GM21717 (cell line): Measurements from ENCODE around the gene PLA2G4E.

Experiments used
- ATAC-seq: cut with Tn5 transposase; IDR thresholded peaks from one replicate; pipeline ENCODE4 v1.9.1; 2021; ENCODE audit warnings: mild to moderate bottlenecking, moderate library complexity; ENCODE audit not compliant: unreplicated experiment

The PLA2G4E gene

DNA sequence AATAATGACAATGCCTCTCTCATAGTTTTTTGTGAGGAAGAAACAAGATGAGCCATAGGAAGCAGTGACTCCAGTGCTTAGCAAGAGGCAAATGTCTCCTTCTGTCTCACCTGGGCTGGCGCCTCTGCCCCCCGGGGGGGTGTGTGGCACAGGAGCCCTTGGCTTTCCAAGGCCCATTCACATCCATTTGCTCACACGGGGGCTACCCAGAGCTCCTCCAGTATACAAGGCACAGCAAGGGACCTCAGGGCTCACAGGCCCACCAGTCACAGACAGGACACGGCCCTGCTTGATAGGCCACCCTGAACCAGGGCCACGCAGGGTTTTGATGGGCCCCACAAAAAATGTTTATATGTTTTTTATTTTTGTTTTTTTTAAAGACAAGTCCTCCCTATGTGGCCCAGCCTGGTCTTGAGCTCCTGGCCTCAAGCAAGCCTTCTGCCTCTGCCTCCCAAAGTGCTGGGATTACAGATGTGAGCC, 26.6 kb downstream of the PLA2G4E start:
- ATAC-seq = no peak

DNA sequence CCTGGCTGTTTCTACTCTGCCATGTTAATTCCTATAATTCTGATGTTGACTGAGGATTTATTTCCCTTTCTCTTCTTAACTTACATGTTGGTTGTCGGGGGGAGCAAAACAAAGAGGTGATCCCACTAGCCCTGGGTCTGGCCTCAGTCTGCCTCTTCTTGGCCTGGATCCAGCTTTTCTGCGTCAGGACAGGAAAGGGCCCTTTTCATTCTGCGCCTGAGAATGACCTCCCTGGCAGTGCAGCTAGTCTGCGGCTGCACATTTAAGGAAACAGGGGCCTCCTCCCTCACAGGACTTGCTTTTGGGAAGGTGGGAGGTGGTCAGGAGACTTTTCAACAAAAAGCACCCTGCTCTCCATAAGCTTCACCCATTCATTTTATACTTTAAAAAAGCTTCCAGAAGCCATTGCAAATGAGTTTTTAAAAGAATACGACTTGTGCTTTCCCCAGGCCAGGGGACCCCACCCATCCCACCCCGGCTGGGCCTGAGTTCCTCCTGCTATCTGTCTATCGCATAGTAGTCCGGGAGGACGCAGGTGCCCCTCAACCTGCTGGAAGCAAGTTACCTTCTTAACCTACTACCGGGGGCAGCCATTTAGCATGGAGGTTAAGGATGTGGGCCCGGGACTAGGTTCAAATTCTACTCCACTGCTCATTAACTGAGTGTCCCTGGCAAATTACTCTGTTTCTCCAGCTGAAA, 27.2 kb downstream of the PLA2G4E start:
- no peak for ATAC-seq

DNA sequence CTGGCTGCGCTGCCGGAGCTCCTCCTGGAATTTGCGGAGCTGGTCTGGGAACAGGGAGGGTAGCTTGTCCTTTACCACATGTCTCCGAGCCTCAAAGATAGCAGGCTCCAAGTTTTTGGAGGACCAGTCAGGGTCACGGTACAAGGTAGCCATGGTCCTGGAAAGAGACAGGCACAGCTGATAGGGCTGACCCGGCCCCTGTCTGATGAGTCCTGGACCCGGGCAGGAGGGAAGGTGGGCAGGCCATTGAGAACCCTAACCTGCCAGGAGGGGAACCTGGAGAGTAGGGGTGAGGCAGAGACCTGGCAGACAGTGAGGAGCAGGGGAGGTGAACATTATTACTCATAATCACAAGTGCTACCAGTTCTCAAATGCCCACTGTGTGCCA, 28.0 kb downstream of the PLA2G4E start:
- no peak for ATAC-seq

DNA sequence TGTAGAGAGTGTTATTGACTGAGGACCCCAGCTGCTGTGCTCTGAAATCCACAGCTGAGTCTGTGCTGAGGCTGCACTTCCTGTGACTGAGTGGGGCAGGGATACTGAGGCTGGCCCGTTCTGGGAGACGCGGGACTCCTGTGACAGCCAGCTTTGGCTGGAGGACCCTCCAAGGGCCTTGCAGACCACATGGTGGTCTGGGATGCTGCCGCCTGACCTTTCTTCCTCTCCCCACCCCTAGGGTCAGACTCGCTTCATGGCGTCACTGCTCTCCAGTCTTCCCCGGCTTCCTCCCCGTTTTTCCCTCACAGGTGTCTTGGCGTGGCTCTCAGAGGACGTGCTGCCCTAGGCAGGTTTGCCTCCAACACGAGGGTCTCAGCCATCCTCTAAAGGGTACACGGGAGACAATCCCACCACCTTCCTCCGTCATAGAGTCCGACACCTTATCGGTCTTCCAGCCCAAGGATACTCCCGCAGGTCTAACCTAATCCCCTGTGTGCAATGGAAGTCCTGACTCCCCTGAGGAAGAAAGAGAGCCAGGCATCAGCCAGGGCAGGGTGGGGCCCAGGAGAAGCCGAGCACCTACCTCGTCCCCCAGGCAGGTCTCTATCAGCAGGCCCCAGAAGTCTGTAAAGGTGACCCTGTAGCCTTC, 28.6 kb downstream of the PLA2G4E start:
- ATAC-seq = no peak

DNA sequence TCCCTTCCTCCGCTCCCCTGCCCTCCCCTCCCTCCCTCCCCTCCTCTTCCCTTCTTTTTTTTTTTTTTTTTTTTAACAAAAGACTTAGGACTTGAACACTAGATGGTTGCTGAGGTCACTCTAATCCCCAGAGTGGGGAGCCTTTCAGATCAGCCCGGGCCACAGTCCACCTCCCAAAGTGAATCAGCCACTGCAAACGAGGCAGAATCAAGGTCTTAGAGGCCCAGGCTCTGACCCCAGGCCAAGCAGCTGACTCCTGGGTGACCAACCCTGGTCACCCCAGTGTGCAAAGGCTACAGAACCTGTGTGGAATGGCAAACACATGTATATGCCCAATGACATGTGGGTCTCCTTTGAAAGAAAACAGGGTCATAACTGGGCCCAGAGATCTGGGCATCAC, 30.2 kb downstream of the PLA2G4E start:
- ATAC-seq = no peak

DNA sequence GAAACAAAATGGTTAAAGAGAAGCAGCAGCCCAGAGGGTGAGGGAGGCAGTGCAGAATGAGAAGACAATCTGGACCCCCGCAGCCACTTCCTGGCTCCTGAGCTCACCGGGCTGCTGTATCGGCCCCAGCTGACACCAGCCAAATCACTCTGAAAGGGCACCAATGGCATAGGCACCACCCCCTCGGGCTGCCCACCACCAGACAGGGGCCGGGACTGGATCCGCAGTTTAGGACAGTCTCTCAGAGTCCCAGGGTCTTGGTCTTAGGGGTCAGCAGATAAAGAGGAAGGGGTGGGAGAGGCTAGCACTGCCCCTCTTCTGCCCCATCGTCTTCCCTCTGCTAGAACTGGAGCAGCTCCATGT, 30.6 kb downstream of the PLA2G4E start:
- no peak for ATAC-seq

DNA sequence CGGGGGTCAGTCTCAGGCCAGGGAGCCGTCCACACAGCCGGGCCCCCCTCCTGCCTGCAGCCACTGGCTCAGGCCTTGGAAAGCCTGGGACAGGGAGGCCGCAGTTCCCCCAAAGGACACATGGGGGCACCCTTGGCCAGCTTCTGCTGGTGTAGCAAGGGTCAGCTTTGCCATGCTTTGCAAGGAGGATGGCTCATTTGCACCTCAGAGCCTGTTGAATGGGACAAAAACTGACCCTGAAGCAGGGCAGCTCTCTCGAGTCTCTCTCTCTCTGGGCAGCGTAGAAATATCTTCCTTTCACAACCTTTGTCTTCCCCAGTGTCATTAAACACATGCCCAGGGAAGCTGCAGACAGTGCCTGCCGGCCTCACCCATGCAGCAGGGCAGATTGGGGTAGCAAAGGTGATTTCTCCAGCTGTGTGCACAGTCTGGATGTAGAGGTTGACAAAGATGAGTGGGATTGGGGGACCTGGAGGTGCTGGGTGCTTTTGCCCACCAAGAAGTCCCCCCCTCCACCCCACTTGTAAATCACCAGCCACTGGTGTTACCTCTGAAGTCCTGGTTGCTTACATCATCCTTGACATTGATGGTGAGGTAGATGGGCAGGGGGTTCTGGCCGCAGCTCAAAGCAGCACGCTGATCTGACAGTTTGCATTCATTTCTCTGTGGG, 31.1 kb downstream of the PLA2G4E start:
- no peak for ATAC-seq

DNA sequence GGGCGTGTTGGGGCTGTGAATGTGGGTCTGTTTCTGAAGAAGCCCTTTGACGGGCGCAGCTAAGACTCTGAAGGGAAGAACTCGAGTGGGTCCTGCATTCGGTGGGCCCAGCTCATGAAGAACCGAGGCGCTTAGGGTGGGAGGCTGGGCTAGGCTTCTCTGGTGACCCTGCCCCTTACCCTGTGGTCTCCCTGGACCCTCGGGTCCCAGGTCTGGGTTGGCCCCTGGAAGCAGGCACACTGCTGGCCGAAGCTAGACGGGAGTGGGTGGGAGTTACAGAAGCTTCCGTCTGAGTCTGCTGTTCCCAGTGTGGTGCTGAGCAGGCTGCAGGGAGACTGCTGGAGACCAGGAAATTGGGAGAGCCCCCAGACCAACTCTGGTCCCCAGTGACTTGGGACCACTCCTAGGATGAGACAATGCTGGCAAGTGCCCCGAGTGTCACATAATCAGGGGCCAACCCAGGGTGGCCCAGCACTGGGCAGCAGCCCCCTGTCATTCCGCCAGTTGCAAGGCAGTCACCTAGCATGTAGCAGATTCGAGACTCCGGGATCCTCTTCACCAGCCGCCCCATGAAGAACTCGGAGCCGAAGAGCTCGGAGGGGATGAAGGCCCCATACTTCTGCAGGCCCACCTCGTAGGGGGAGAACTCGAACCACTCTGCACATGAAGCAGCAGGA, 31.8 kb downstream of the PLA2G4E start:
- no peak for ATAC-seq

DNA sequence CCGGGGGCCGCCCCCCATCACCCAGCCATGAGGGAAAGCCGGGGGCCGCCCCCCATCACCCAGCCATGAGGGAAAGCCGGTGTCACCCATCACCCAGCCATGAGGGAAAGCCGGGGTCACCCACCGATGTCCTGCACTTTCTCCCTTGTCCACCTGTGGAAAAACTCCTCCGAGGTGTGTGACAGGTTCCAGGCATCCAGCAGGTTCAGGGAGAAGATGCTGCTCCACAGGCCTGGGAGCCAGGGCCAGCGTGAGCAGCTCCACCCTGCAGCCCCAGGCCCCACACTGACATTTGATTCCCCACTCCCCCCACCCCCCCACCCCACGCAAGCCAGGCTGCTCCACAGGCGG, 32.9 kb downstream of the PLA2G4E start:
- no peak for ATAC-seq

DNA sequence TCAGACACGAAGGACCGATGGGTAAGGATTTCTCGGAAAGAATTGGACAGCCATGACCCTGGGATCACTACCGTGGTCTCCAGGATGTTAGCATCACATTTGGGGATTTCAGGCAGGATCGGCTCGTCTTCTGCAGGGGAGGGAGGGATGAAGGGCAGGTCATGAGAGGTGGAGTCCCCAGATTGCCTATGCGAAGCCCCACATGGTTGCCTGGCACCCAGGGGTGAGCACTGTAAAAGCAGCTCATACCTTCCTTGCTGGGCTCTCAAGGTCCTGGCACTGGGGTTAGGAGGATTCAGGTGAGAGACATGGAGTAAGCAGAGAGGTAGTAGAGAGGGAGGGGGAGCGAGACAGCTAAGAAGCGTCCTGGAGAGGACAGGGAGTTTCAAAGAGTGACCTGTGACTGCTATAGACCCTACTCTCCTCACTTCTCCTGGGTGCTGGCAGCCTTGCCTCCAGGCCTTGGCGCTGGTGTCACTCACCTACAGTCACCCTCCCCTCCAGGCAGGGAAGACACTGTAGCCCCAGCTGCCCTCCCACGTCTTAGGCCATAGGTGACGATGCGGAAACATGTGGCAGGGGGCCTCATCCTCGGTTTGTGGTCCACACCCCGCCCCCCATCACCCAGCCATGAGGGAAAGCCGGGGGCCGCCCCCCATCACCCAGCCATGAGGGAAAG, 33.5 kb downstream of the PLA2G4E start:
- ATAC-seq = no peak

DNA sequence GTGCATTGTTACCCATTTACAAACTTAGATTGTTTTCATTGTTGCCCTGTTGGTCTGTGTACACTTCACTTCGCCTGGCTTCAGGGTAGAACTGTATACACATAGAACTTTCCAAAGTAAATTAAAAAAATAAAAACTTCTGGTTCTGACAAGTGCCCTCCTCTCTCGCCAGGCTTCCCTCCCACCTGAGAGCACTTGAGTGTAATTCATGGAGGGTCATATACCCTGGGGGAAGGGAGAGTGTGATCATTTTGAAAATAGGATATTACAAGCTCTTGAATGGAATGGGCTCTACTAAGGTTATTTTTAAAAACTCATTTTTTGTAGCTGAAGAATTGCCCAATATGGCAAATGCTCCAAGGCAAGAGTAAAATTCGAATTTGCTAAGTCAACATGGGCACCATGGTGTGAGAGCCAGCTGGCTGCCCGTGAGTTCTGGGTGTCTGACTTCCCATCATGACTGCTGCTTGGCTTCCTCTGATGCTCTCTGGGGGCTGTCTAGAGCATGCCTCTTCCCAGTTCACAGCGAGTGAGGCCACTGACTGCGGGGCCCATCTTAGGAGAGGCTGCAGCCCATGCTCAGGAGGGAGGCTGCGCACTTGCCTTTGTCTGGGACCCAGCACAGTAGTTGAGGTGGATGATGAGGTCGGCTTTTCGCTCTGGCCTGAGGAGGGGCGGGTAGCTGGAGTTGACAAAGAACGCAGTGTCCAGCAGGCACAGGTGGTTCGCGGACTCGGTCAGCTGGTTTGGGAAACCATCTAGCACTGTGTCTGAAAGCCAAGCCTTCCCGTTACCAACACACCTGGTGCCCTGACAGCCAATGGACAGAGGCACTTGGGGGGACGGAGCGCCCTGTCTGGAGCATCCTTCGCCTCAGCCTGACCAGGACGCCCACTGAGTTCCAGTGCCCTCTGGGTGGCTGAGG, 35.3 kb downstream of the PLA2G4E start:
- ATAC-seq = no peak

DNA sequence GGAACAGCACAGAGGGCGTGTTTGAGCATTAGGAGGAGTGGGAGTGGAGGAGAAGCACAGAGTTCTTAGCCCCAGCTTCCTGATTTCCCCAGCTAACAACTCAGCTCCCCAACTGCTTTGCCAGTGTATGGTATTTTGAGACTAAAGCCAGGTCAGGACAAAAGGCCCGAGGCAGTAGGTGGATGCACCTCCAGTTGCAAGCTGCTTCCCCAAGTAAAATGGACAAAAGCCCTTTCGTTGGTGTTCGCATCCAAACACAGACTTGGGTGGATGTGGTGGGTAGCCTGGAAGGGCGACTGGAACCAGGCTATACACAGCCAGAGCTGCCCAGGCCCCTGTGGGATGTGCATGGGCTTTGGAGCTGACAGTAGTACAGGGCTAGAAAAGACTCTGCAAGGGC, 36.2 kb downstream of the PLA2G4E start:
- no peak for ATAC-seq

DNA sequence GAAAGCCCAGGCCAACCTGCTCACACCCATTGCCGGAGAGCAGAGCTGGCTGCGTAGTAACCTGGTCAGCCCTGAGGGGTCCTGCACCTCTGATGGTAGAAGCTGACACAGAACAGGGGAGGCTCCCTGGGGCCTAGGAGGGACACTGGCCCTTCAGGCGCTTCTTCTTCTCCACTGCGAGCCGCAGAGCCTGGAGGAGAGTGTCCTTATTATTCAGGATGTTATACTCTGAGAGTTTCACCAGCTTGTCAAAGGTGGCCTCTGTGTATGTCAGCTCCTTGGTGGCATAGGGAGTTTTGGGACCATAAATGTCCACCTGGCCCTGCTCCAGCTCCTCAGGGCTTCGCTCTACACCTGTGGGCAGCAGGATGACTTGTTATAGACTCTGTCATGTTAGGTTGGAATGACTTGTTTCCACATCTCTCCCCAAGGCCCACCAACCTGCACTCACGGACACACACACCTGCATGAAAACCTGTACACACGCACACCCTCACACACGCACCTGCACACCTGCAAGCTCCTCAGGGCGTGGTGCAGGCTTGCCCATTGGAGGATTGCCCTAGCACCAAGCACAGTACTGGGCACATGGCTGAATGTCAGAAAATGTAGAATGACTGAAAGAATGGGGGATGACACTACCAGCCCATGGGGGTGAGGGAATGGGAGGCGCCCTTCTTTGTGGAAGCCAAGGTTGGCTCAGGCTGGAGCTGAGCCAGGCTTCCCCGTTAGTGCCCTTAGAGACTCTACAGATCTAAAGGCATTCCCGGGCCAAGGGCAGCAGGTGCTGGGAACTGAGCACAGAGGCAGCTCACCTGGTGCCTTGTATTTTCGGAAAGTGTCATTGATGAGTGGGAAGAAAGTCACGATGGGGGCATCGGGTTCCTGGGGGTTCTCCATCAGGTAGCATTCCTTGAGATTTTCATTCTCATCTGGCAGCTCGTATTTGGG, 36.9 kb downstream of the PLA2G4E start:
- ATAC-seq = no peak

DNA sequence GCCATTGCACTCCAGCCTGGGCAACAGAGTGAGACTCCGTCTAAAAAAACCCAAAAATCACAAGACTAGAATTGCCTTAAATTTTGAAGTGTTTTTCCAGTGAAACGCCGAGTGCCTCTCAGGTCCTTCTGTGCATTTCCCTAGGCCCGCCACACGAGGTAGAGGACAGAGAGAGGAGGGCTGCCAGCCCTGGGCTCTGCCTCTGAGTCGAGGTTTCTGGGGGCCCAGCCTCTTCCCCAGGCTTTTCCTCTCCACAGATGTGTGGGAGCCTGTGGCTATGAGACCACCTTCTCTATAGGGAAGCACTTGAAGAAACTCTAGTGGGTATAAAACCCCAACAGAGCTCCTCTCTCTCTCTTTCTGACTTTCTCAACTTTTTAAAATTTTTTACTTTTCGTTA, 37.6 kb downstream of the PLA2G4E start:
- no peak for ATAC-seq

DNA sequence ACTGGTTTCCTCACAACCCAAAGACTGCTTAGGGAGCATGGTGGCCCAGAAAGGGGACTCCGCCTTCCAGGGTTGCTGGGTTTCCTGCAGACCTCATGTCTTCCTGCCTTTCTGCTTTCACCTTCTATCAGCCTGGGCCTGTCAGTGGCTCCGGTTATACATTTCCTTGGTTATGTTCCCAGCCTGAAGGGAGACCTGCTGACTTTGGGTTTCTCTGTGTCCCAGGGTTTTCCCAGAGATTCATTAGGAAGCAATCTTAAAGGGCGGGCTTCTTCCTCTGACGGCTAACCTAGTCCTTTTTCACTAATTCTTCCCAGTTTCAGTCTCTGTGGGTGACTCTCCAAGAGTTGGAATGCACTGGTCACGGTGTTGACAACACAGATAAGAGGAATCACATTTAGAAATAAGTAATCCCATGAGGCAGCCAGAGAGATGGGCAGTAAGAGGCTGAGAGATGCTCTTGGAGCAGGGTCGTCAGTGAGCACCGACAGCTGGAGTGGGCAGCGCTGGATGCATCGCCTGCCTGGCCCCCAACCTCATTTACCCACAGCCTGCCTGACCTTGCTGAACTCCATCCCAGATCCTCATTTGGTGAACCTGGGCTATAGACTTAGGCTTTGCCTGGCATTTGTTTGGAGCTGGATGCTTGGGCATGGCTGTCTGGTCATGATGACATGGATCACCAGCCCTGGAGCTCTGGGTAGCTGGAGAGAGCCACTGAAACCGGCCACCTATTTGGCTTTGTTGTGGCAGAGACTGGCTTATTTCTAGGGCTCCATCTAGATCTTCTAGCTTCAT, 38.5 kb downstream of the PLA2G4E start:
- no peak for ATAC-seq

DNA sequence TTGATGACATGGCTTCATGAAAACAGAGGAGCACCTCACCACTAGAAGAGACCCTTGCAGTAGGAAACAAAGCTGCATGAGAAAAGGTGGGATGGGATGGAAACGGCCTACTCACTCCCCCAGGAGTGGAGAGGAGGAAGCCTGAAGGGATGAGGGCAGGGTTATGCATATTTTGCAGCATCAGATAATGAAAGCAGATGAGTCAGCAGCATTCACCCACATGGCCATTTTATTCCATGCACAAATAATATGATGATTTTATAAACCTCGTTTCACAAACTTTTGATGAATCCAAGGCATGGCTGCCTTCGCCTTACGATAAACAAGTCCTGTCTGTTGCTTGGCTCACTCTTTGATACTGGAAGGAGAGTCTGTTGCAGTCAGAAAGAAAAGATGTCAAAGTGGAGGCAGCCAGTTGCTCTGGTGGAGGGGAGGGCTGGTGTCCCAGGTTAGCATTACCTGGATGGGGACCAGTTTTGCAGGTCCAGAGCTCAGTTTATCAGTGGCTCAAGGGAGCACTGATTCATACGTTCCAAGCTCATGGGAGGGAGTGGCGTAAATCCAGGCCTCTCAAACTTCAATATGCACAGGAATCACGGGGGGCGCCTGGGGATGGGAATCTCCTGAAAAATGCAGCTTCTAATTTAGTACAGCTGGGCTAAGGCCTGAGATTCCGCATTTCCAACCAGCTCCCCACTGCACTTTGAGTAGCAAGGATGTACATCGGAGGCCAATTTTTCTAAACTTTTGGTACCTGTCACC, 39.3 kb downstream of the PLA2G4E start:
- ATAC-seq = no peak

DNA sequence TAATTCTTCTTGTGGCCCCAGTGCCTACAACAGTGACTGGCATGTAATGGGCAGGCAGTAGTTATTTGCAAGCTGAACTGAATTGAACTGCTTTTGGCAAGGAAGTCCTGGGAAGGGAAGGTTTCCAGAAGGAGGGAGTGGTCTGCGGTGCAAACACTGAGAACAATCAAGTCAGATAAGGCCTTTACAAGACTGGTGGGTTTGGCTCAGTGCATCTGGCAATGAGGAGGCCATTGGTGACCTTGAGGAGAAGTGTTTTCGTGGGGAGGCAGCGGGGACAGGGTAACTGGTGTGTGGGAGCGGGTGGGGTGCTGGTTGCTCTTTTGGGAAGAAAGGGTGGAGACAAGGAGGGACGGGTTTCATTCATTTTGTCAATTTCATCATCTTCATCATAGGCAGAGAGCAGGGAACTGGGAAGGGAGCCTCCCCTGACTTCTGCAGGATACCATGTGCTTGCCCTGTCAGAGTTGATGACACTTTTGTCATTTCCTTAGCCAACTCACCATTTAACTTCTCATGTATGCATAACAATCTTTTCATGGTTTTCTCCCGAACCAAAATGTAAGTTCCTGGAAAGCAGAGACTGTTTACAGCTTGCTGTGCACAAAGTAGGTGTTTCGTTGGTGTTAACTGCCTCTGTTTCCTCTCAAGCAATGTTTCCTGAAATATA, 40.1 kb downstream of the PLA2G4E start:
- no peak for ATAC-seq
